Keratinocyte (primary cell): ENCODE data around the gene DUSP5. TPM values are rescaled to one million over a fixed set of nuclear protein-coding genes. Genes with fewer than 3 reads are reported as not detected.

Experiments
- DNase-seq: peaks from one replicate; pipeline ENCODE4 v3.0.0-alpha.2; 2011; ENCODE audit warnings: low read depth, missing footprints, low spot score
- FAIRE-seq: peaks from 2 replicates; lab custom pipeline; 2011; peaks lifted over from hg19 to GRCh38; lab: Jason Lieb, UNC
- H2AFZ ChIP-seq: 2 replicates; pipeline ENCODE4 v1.6.0; 2012; ENCODE audit warnings: low read length, control low read depth, inconsistent platforms; ENCODE audit not compliant: control insufficient read depth
- H3K27ac ChIP-seq: 2 replicates; pipeline ENCODE4 v1.5.1; 2011; ENCODE audit warnings: low read length; ENCODE audit not compliant: control insufficient read depth, insufficient read depth
- H3K27me3 ChIP-seq: 3 replicates; pipeline ENCODE4 v1.6.0; 2011; ENCODE audit warnings: low read length; ENCODE audit not compliant: control insufficient read depth, insufficient read depth; ENCODE audit errors: extremely low read depth
- H3K36me3 ChIP-seq, 2 experiments: 2 replicates in 1 of 2; 3 replicates in 1 of 2; pipeline ENCODE4 v1.5.1; 2011; ENCODE audit warnings: low read length in 2 of 2, mild to moderate bottlenecking in 1 of 2; ENCODE audit not compliant: control insufficient read depth in 2 of 2, insufficient read depth in 2 of 2; ENCODE audit errors: extremely low read depth in 1 of 2
- H3K4me1 ChIP-seq: 3 replicates; pipeline ENCODE4 v1.5.1; 2011; ENCODE audit warnings: low read length; ENCODE audit not compliant: control insufficient read depth, insufficient read depth; ENCODE audit errors: extremely low read depth
- H3K4me2 ChIP-seq: 3 replicates; pipeline ENCODE4 v1.6.0; 2011; ENCODE audit warnings: low read depth, low read length; ENCODE audit not compliant: control insufficient read depth, insufficient read depth; ENCODE audit errors: extremely low read depth
- H3K4me3 ChIP-seq, 3 experiments: fragments of 200-600 bp in 1 of 3; sonication (generic) in 1 of 3; 2 replicates in 2 of 3; 3 replicates in 1 of 3; pipeline ENCODE4 v1.5.1; 2011 to 2016; ENCODE audit warnings: low read length in 3 of 3, mild to moderate bottlenecking in 3 of 3, control low read depth in 2 of 3, inconsistent platforms in 1 of 3, low read depth in 1 of 3, mixed read lengths in 1 of 3, mixed run types in 1 of 3, moderate library complexity in 1 of 3; ENCODE audit not compliant: control insufficient read depth in 2 of 3, insufficient read depth in 2 of 3; ENCODE audit errors: extremely low read depth in 1 of 3
- H3K79me2 ChIP-seq: 2 replicates; pipeline ENCODE4 v1.6.0; 2012; ENCODE audit warnings: low read length; ENCODE audit not compliant: control insufficient read depth, insufficient read depth
- H3K9ac ChIP-seq: 3 replicates; pipeline ENCODE4 v1.6.0; 2011; ENCODE audit warnings: low read length; ENCODE audit not compliant: control insufficient read depth, insufficient read depth; ENCODE audit errors: extremely low read depth
- H3K9me1 ChIP-seq: 3 replicates; pipeline ENCODE4 v1.6.0; 2011; ENCODE audit warnings: low read length; ENCODE audit not compliant: control insufficient read depth, insufficient read depth; ENCODE audit errors: extremely low read depth
- H3K9me3 ChIP-seq: 2 replicates; pipeline ENCODE4 v1.5.1; 2012; ENCODE audit warnings: low read depth, low read length; ENCODE audit not compliant: control insufficient read depth
- H4K20me1 ChIP-seq: 3 replicates; pipeline ENCODE4 v1.6.0; 2011; ENCODE audit warnings: low read length; ENCODE audit not compliant: control insufficient read depth, insufficient read depth; ENCODE audit errors: extremely low read depth
- EZH2 ChIP-seq: IDR thresholded peaks from one replicate; pipeline ENCODE4 v1.6.1; 2012; ENCODE audit warnings: inconsistent platforms, mild to moderate bottlenecking, low read length, moderate library complexity
- dilution Hi-C: fragments of 300-500 bp; cut with MboI; formaldehyde crosslinking; loops from one replicate; pipeline ENCODE4 v1.7.0; 2020; ENCODE audit warnings: low sequenced_read_pairs; ENCODE audit not compliant: extremely low pct_ligation_motif_present
- polyA plus RNA-seq, 5 experiments: library from polyadenylated mRNA; depleted of rRNA in 3 of 5; stranded (reverse) in 3 of 5; stranded (forward) in 1 of 5; unstranded in 1 of 5; fragments of >200 nt; gene quantifications; 1 replicate in 1 of 5; 2 replicates in 3 of 5; 3 replicates in 1 of 5; pipeline versions ENCODE4 v1.2.1 to v1.2.3, GENCODE V29; 2011 to 2012; ENCODE audit warnings: missing spikeins in 2 of 5, low read depth in 1 of 5, low replicate concordance in 1 of 5
- TF ChIP-seq, protein P1 (sequence below), 3 experiments: IDR thresholded peaks in 1 of 3; conservative IDR thresholded peaks in 1 of 3; optimal IDR thresholded peaks in 1 of 3; 2 replicates in 2 of 3; 3 replicates in 1 of 3; pipeline versions ENCODE3 to v1.5.1; 2011; ENCODE audit warnings: low read length in 3 of 3, mild to moderate bottlenecking in 3 of 3, moderate library complexity in 2 of 3, control low read depth in 1 of 3, inconsistent platforms in 1 of 3; ENCODE audit not compliant: insufficient read depth in 2 of 3; ENCODE audit errors: extremely low read depth in 1 of 3

Gene DUSP5
- polyA plus RNA-seq, 1 donor (not counting 4 experiments of a cell fraction or from before 2014, with no cell fraction given): 49.6 TPM

DNA sequence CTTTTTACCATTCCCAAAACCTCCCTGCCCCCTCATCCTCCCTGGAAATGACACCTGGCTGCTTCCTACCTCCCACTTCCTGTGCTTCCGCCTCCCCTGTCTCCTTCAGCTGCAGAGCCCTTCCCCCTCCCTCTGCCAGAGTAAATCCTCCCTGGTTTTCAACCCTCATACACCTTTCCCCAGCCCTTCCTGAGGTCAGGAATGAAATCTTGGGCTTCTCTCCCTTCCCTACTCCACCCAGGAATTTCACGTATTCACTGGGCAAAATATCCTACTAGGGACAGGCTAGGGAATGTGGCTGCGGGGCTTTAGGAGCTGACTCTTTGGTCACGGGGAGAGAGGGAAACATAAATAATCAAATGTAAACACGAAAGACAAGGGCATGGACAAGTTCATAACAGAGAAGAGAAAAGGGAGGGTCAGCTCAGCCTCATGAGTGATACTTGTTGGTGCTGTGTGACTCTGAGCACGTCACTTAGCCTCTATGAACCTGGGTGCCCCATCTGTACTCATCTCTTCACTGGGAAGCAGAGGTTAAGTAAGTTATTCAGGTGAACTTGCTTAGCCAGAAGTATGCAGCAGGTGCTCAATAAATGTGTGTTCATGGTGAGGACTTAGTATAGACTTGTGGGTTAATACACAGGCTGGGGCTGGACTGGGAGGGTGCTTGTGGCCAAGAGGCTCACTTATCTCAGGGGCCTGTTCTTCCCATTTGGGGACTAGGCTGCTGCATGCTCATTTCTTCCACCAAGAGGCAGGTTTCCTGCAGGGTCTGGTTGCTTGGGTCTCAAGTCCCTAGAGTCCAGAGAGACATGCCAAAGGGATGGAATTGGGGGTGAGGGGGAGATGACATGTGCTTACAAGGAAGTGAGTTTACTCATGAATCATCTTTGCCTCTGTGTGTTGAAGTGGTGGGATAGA lies 10.0 kb upstream of the DUSP5 start:
- FAIRE-seq (peak; percentile 90), DNase-seq (no peak)
- H4K20me1 ChIP-seq: no peaks in the 10 kb centered on the region
- no peaks in the 10 kb centered on the region for H3K36me3 ChIP-seq
- no peaks in the 10 kb centered on the region for H3K9me3 ChIP-seq
- H3K79me2 ChIP-seq: no peaks in the 10 kb centered on the region
- dilution Hi-C loops: no loop called here
- H3K4me1 ChIP-seq: peaks cover 41% of the 10 kb centered on the region
- H3K27ac ChIP-seq: peak overlapping the region; percentile 26
- no peaks in the 10 kb centered on the region for H3K9me1 ChIP-seq
- H3K9ac ChIP-seq: no peak overlapping the region
- peak overlapping the region; percentile 56 for H3K4me2 ChIP-seq
- H3K27me3 ChIP-seq: no peaks in the 10 kb centered on the region
- peak overlapping the region; percentile 51 for H2AFZ ChIP-seq
- no peak for TF ChIP-seq EZH2
- TF ChIP-seq, protein P1, sequence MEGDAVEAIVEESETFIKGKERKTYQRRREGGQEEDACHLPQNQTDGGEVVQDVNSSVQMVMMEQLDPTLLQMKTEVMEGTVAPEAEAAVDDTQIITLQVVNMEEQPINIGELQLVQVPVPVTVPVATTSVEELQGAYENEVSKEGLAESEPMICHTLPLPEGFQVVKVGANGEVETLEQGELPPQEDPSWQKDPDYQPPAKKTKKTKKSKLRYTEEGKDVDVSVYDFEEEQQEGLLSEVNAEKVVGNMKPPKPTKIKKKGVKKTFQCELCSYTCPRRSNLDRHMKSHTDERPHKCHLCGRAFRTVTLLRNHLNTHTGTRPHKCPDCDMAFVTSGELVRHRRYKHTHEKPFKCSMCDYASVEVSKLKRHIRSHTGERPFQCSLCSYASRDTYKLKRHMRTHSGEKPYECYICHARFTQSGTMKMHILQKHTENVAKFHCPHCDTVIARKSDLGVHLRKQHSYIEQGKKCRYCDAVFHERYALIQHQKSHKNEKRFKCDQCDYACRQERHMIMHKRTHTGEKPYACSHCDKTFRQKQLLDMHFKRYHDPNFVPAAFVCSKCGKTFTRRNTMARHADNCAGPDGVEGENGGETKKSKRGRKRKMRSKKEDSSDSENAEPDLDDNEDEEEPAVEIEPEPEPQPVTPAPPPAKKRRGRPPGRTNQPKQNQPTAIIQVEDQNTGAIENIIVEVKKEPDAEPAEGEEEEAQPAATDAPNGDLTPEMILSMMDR (optimal IDR thresholded peaks at IDR 0.05 in 1 of 3, IDR thresholded peaks at IDR 0.05 in 1 of 3, conservative IDR thresholded peaks at IDR 0.05 in 1 of 3; ENCODE audit: extremely low read depth in 1 of 3, insufficient read depth in 2 of 3, low read length in 3 of 3): no peak
- no peak overlapping the region for H3K4me3 ChIP-seq

DNA sequence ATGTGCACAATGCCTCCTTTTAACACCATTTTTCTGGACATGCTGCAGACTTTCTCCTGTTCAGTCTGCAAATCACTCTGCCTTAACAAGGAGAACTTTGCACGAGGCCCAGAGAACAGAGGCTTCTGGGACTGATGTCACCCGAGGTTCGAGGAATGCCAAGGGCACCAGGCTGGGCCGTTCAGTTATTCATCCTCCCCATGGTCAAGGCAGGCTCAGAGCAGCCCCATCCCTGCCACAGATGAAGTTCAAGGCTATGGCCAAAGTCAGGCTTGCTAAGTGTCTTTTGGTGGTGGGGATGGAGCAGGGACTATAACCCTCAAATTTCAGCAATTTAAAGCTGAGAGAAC lies 9.4 kb upstream of the DUSP5 start:
- Histone ChIP-seq H3K4me1 (peaks cover 47% of the 10 kb centered on the region), H3K4me3 (no peak overlapping the region), H3K27ac (no peak overlapping the region), H4K20me1 (no peaks in the 10 kb centered on the region), H3K79me2 (no peaks in the 10 kb centered on the region), H3K36me3 (no peaks in the 10 kb centered on the region), H3K27me3 (no peaks in the 10 kb centered on the region), H3K9me3 (no peaks in the 10 kb centered on the region), H3K9ac (no peak overlapping the region), H3K9me1 (no peaks in the 10 kb centered on the region), H3K4me2 (no peak overlapping the region), H2AFZ (no peak overlapping the region)
- DNase-seq: no peak
- no peak for TF ChIP-seq EZH2
- TF ChIP-seq, protein P1 (optimal IDR thresholded peaks at IDR 0.05 in 1 of 3, IDR thresholded peaks at IDR 0.05 in 1 of 3, conservative IDR thresholded peaks at IDR 0.05 in 1 of 3; ENCODE audit: extremely low read depth in 1 of 3, insufficient read depth in 2 of 3, low read length in 3 of 3): no peak
- no peak for FAIRE-seq
- dilution Hi-C loops: no loop called here
